Measurements from ENCODE around the gene TXLNA. TPM values are rescaled to one million over a fixed set of nuclear protein-coding genes. Genes with fewer than 3 reads are reported as not detected.

The TXLNA gene
- polyA plus RNA-seq, 2 of the 4 experiments (the other 2 are of a cell fraction) = 22.5 to 25.0 TPM

DNA sequence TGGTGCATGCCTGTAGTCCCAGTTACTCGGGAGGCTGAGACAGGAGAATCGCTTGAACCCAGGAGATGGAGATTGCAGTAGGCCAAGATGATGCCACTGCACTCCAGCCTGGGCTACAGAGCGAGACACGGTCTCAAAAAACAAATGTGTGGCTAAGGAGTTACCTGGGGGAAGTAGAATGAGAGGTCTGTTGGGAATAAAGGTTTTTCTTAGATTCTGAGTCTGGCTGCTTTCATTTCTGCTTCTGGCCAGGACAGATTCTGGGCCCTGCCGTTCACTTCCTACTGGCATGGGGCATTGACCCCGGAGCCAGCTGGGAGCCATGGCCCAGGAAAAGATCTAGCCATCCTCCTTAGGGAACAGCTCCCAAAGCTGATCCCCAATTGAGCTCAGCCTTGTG is 29.0 kb downstream of the TXLNA start:
- FAIRE-seq = no peak
- H3K27ac ChIP-seq = no peak overlapping the region
- no peak overlapping the region for H3K4me2 ChIP-seq
- no peaks in the 10 kb centered on the region for H3K9me3 ChIP-seq
- no peak for ATAC-seq
- H3K4me3 ChIP-seq = no peak overlapping the region
- POLR2A ChIA-PET = no interaction called here
- TF ChIP-seq, protein P1, sequence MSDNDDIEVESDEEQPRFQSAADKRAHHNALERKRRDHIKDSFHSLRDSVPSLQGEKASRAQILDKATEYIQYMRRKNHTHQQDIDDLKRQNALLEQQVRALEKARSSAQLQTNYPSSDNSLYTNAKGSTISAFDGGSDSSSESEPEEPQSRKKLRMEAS (IDR thresholded peaks at IDR 0.05) = no peak
- TF ChIP-seq, protein P2, sequence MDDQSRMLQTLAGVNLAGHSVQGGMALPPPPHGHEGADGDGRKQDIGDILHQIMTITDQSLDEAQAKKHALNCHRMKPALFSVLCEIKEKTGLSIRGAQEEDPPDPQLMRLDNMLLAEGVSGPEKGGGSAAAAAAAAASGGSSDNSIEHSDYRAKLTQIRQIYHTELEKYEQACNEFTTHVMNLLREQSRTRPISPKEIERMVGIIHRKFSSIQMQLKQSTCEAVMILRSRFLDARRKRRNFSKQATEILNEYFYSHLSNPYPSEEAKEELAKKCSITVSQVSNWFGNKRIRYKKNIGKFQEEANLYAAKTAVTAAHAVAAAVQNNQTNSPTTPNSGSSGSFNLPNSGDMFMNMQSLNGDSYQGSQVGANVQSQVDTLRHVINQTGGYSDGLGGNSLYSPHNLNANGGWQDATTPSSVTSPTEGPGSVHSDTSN (IDR thresholded peaks at IDR 0.05) = no peak
- TF ChIP-seq, protein P3, sequence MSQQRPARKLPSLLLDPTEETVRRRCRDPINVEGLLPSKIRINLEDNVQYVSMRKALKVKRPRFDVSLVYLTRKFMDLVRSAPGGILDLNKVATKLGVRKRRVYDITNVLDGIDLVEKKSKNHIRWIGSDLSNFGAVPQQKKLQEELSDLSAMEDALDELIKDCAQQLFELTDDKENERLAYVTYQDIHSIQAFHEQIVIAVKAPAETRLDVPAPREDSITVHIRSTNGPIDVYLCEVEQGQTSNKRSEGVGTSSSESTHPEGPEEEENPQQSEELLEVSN (IDR thresholded peaks at IDR 0.05; ENCODE audit: borderline replicate concordance, low read depth) = no peak
- TF ChIP-seq KDM5A (IDR thresholded peaks at IDR 0.05) (no peak), HOXB5 (CRISPR knock-in tag; IDR thresholded peaks at IDR 0.05) (no peak), JUN (IDR thresholded peaks at IDR 0.05) (no peak), CEBPB (IDR thresholded peaks at IDR 0.05) (no peak), EHF (CRISPR knock-in tag; IDR thresholded peaks at IDR 0.05) (no peak), JUNB (IDR thresholded peaks at IDR 0.05) (no peak), RAD21 (conservative IDR thresholded peaks at IDR 0.05 in 1 of 2, IDR thresholded peaks at IDR 0.05 in 1 of 2) (no peak), RCOR1 (IDR thresholded peaks at IDR 0.05; ENCODE audit: low read depth, low read length) (no peak), MAFK (IDR thresholded peaks at IDR 0.05; ENCODE audit: partially characterized antibody) (no peak), EHMT2 (IDR thresholded peaks at IDR 0.05; ENCODE audit: low read depth) (no peak)
- TF ChIP-seq, protein P4, sequence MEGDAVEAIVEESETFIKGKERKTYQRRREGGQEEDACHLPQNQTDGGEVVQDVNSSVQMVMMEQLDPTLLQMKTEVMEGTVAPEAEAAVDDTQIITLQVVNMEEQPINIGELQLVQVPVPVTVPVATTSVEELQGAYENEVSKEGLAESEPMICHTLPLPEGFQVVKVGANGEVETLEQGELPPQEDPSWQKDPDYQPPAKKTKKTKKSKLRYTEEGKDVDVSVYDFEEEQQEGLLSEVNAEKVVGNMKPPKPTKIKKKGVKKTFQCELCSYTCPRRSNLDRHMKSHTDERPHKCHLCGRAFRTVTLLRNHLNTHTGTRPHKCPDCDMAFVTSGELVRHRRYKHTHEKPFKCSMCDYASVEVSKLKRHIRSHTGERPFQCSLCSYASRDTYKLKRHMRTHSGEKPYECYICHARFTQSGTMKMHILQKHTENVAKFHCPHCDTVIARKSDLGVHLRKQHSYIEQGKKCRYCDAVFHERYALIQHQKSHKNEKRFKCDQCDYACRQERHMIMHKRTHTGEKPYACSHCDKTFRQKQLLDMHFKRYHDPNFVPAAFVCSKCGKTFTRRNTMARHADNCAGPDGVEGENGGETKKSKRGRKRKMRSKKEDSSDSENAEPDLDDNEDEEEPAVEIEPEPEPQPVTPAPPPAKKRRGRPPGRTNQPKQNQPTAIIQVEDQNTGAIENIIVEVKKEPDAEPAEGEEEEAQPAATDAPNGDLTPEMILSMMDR (IDR thresholded peaks at IDR 0.05) = no peak
- TF ChIP-seq, protein P5, sequence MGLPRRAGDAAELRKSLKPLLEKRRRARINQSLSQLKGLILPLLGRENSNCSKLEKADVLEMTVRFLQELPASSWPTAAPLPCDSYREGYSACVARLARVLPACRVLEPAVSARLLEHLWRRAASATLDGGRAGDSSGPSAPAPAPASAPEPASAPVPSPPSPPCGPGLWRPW (IDR thresholded peaks at IDR 0.05) = no peak
- TF ChIP-seq, protein P6, sequence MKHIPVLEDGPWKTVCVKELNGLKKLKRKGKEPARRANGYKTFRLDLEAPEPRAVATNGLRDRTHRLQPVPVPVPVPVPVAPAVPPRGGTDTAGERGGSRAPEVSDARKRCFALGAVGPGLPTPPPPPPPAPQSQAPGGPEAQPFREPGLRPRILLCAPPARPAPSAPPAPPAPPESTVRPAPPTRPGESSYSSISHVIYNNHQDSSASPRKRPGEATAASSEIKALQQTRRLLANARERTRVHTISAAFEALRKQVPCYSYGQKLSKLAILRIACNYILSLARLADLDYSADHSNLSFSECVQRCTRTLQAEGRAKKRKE (CRISPR knock-in tag; IDR thresholded peaks at IDR 0.05; ENCODE audit: low read depth) = no peak
- no peak for DNase-seq (ENCODE audit: low read depth in 1 of 2, low spot score in 1 of 2)
- H3K4me1 ChIP-seq = peaks cover 12% of the 10 kb centered on the region; the same call in 2 of the 3 replicates
- CTCF ChIA-PET = no interaction called here
- WGBS (ENCODE audit: missing lambda C conversion rate) = 85% methylated on average over 6 of the region's 6 CpGs

DNA sequence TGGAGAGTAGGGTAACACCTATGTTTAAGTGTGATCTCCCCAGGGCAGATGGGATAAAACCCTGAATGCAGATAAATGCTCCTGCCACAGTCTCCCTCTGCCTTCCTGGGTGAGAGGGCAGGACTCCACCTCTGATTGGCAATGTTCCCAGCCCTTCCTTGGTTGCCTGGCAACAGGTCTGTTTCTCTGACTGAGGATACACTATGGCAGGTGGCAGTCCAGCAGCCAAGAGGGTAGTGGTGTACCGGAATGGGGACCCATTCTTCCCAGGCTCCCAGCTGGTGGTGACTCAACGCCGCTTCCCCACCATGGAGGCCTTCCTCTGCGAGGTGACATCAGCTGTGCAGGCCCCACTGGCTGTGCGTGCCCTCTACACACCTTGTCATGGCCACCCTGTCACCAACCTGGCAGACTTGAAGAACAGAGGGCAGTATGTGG is 29.4 kb downstream of the TXLNA start, which contains the start of gene DCDC2B:
DCDC2B (plus strand) TSS at position 199 of the 438 bp plus-strand sequence; CDS start at position 204, 5 bp downstream.
- H3K4me1 ChIP-seq = peaks cover 12% of the 10 kb centered on the region; the same call in 2 of the 3 replicates
- POLR2A ChIA-PET = no interaction called here
- TF ChIP-seq PHF8 (IDR thresholded peaks at IDR 0.05; ENCODE audit: borderline replicate concordance, low read depth) (no peak), FOSL2 (IDR thresholded peaks at IDR 0.05) (no peak), FOSL2 (CRISPR knock-in tag; IDR thresholded peaks at IDR 0.05) (no peak), RAD21 (conservative IDR thresholded peaks at IDR 0.05 in 1 of 2, IDR thresholded peaks at IDR 0.05 in 1 of 2) (no peak), MYC (IDR thresholded peaks at IDR 0.05; ENCODE audit: borderline replicate concordance, low read length) (no peak), NFE2L2 (conservative IDR thresholded peaks at IDR 0.05; ENCODE audit: low read length) (no peak), HOXB13 (CRISPR knock-in tag; IDR thresholded peaks at IDR 0.05; ENCODE audit: low read depth) (no peak), POLR2A (IDR thresholded peaks at IDR 0.05; ENCODE audit: low read length) (no peak), ZSCAN20 (CRISPR knock-in tag; IDR thresholded peaks at IDR 0.05) (no peak), HOXA7 (CRISPR knock-in tag; IDR thresholded peaks at IDR 0.05) (no peak), MAZ (IDR thresholded peaks at IDR 0.05; ENCODE audit: borderline replicate concordance, low read depth, low read length) (no peak)
- TF ChIP-seq, protein P4 (IDR thresholded peaks at IDR 0.05) = no peak
- TF ChIP-seq, protein P6 (CRISPR knock-in tag; IDR thresholded peaks at IDR 0.05; ENCODE audit: low read depth) = no peak
- no peaks in the 10 kb centered on the region for H3K9me3 ChIP-seq
- H3K4me2 ChIP-seq = no peak within 1 kb of the TSS
- FAIRE-seq (no peak), DNase-seq (ENCODE audit: low read depth in 1 of 2, low spot score in 1 of 2) (peak in 1 of 2 experiments; percentile 58), ATAC-seq (peak in 1 of 2 experiments; percentile 7; a peak in 3 of 6 replicates)
- no peak within 1 kb of the TSS for H3K4me3 ChIP-seq
- no peak within 1 kb of the TSS for H3K27ac ChIP-seq
- WGBS (ENCODE audit: missing lambda C conversion rate) = no CpG with 5 or more reads among the region's 5 CpGs
- CTCF ChIA-PET = interaction anchor here (1.0 to 2.1 kb wide), 2 partner anchors 39 to 127 kb away, joined by 3 to 9 read pairs; partner anchors contain the start of gene MARCKSL1

Data from A549 (cell line).